Ishikawa (cell line): Measurements from ENCODE around the gene OR2C1.

ENCODE experiments used
- CEBPB ChIP-seq: IDR thresholded peaks from 2 replicates; pipeline ENCODE4 v1.6.1; 2012
- CREB1 ChIP-seq: IDR thresholded peaks from 2 replicates; pipeline ENCODE4 v1.6.1; 2012; ENCODE audit warnings: low read depth
- EGR1 ChIP-seq: IDR thresholded peaks from 2 replicates; pipeline ENCODE4 v1.6.1; 2012
- EP300 ChIP-seq: IDR thresholded peaks from 2 replicates; pipeline ENCODE4 v1.6.1; 2012; ENCODE audit warnings: borderline replicate concordance
- FOXM1 ChIP-seq: IDR thresholded peaks from 2 replicates; pipeline ENCODE4 v1.6.1; 2012; ENCODE audit warnings: low read depth, borderline replicate concordance
- NFIC ChIP-seq: IDR thresholded peaks from 2 replicates; pipeline ENCODE4 v1.6.1; 2012
- RAD21 ChIP-seq: IDR thresholded peaks from 2 replicates; pipeline ENCODE4 v1.6.1; 2012; ENCODE audit warnings: low read depth
- TAF1 ChIP-seq: IDR thresholded peaks from 2 replicates; pipeline ENCODE4 v1.6.1; 2012; ENCODE audit warnings: low read depth, mild to moderate bottlenecking
- TCF12 ChIP-seq: IDR thresholded peaks from 2 replicates; pipeline ENCODE4 v1.6.1; 2012; ENCODE audit warnings: low read depth
- TEAD4 ChIP-seq: IDR thresholded peaks from 2 replicates; pipeline ENCODE4 v1.6.1; 2012
- YY1 ChIP-seq: IDR thresholded peaks from 2 replicates; pipeline ENCODE4 v1.6.1; 2012; ENCODE audit warnings: low read depth
- ZBTB7A ChIP-seq: IDR thresholded peaks from 2 replicates; pipeline ENCODE4 v1.6.1; 2012; ENCODE audit warnings: low read depth
- TF ChIP-seq, protein P1 (sequence below): IDR thresholded peaks from 2 replicates; pipeline ENCODE4 v1.6.1; 2012
- TF ChIP-seq, protein P2 (sequence below): IDR thresholded peaks from 2 replicates; pipeline ENCODE4 v1.6.1; 2012; ENCODE audit warnings: low read depth, mild to moderate bottlenecking
- TF ChIP-seq, protein P3 (sequence below): IDR thresholded peaks from 2 replicates; pipeline ENCODE4 v1.6.1; 2012

Gene OR2C1

DNA sequence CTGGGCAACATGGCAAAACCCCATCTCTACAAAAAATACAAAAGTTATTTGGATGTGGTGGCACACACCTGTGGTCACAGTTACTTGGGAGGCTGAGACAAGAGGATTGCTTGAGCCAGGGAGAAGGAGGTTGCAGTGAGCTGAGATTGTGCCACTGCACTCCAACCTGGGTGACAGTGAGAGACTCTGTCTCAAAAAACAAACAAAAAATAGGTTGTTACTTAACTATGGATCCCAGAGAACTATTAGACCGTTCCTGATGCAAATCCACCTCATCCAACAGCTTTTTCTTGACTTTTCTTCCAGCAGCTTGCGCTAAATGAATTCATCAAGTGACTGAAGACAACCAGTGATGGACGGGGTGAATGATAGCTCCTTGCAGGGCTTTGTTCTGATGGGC is at the start of gene OR2C1:
Gene OR2C1 (plus strand): TSS at position 301 of the 400 bp plus-strand sequence. CDS start 52 bp downstream, at position 353.
- TF ChIP-seq CREB1: no peak
- TF ChIP-seq RAD21: no peak
- TF ChIP-seq TCF12: no peak
- no peak for TF ChIP-seq YY1
- TF ChIP-seq ZBTB7A: no peak
- TF ChIP-seq FOXM1: no peak
- TF ChIP-seq EP300: no peak
- TF ChIP-seq EGR1: no peak

DNA sequence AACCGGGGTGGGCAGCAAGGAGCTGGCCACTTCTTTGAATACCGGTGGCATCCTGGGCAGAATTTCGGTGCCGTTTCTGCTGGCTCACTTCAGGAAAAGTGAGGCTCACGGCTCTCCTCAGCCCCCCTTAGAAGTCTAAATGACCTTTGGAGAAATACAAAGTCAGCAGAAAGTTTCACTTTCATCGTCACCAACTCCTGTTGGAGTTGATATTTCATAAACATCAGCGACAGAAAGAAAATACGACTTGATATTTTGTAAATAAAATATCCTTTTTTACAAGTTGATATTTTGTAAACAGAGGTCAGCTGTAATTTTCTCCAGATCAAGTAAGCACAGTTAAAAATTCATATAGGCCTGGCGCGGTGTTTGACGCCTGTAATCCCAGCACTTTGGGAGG is 49.6 kb upstream of the OR2C1 start:
- TF ChIP-seq CREB1 (no peak), ZBTB7A (no peak), EGR1 (no peak), RAD21 (no peak), EP300 (no peak), TAF1 (no peak), CEBPB (no peak), TCF12 (no peak), FOXM1 (no peak)
- TF ChIP-seq, protein P1, sequence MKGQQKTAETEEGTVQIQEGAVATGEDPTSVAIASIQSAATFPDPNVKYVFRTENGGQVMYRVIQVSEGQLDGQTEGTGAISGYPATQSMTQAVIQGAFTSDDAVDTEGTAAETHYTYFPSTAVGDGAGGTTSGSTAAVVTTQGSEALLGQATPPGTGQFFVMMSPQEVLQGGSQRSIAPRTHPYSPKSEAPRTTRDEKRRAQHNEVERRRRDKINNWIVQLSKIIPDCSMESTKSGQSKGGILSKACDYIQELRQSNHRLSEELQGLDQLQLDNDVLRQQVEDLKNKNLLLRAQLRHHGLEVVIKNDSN: no peak

DNA sequence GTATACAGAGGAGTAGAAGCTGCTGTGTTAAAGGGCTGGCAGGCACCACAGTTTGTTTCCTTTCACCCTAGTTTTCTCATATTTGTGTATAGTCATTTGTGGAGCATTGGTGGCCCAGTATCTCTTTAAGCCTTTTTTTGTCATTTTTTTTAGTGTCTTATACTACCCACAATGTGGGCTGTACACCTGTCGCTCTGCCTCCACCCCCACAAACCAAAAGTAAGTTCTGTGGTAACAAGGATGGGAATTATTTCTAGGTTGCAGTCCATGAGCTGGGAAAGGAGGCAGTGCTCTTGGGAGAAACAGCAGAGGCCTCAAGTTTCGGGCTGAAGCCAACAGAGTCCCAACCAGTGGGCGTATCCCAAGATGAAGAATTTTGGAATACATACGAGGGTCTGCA is 44.2 kb upstream of the OR2C1 start:
- TF ChIP-seq, protein P2, sequence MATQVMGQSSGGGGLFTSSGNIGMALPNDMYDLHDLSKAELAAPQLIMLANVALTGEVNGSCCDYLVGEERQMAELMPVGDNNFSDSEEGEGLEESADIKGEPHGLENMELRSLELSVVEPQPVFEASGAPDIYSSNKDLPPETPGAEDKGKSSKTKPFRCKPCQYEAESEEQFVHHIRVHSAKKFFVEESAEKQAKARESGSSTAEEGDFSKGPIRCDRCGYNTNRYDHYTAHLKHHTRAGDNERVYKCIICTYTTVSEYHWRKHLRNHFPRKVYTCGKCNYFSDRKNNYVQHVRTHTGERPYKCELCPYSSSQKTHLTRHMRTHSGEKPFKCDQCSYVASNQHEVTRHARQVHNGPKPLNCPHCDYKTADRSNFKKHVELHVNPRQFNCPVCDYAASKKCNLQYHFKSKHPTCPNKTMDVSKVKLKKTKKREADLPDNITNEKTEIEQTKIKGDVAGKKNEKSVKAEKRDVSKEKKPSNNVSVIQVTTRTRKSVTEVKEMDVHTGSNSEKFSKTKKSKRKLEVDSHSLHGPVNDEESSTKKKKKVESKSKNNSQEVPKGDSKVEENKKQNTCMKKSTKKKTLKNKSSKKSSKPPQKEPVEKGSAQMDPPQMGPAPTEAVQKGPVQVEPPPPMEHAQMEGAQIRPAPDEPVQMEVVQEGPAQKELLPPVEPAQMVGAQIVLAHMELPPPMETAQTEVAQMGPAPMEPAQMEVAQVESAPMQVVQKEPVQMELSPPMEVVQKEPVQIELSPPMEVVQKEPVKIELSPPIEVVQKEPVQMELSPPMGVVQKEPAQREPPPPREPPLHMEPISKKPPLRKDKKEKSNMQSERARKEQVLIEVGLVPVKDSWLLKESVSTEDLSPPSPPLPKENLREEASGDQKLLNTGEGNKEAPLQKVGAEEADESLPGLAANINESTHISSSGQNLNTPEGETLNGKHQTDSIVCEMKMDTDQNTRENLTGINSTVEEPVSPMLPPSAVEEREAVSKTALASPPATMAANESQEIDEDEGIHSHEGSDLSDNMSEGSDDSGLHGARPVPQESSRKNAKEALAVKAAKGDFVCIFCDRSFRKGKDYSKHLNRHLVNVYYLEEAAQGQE: no peak
- TF ChIP-seq FOXM1 (no peak), NFIC (no peak), CREB1 (no peak), ZBTB7A (no peak), RAD21 (no peak), YY1 (no peak), TEAD4 (no peak), CEBPB (no peak), EGR1 (no peak)
- TF ChIP-seq, protein P3, sequence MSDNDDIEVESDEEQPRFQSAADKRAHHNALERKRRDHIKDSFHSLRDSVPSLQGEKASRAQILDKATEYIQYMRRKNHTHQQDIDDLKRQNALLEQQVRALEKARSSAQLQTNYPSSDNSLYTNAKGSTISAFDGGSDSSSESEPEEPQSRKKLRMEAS: no peak
- TF ChIP-seq, protein P1: no peak

DNA sequence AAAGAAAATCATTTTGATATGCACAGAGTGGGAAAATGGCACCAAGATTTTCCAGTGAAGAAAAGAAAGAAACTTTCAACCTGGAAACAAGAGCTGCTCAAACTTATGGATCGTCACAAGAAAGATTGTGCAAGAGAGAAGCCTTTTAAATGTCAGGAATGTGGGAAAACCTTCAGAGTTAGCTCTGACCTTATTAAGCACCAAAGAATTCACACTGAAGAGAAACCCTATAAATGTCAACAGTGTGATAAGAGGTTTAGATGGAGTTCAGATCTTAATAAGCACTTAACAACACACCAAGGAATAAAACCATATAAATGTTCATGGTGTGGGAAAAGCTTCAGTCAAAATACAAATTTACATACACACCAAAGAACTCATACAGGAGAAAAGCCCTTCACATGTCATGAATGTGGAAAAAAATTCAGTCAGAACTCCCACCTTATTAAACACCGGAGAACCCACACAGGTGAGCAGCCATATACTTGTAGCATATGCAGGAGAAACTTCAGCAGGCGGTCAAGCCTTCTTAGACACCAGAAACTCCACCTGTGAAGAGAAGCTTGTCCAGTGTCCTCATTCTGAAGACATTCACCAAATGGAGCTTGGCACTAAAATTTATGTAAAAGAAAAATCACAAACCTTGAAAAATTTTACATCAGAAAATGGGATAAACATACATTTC is 38.2 kb upstream of the OR2C1 start:
- TF ChIP-seq, protein P1: peak; percentile 45; the same call in 1 of the 2 replicates
- peak; percentile 77; the same call in 1 of the 2 replicates for TF ChIP-seq TCF12
- TF ChIP-seq TEAD4: peak; percentile 63
- no peak for TF ChIP-seq YY1
- no peak for TF ChIP-seq EGR1

DNA sequence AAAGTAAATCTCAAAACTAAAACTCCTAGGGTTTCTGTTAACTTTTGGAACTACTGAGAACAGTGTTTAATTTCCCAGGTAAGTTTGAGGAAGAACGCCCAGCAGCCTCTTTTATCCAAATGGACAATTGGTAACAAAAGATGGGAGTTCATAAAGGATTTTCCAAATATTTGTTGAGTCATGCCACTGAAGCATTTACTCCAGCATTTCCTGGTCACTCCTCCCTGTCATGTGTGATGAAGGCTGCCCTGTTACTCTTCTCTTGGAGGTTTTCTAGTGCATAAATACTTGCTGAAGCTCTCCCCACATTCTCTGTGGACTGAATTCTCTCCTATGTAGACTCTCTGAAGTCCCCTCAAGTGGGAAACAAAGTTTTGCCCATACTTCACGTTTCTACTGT is 33.9 kb upstream of the OR2C1 start:
- TF ChIP-seq TAF1: no peak
- TF ChIP-seq, protein P3: no peak
- TF ChIP-seq CEBPB: no peak
- no peak for TF ChIP-seq CREB1
- no peak for TF ChIP-seq YY1
- TF ChIP-seq EGR1: no peak
- TF ChIP-seq RAD21: no peak
- TF ChIP-seq TEAD4: no peak
- no peak for TF ChIP-seq ZBTB7A

DNA sequence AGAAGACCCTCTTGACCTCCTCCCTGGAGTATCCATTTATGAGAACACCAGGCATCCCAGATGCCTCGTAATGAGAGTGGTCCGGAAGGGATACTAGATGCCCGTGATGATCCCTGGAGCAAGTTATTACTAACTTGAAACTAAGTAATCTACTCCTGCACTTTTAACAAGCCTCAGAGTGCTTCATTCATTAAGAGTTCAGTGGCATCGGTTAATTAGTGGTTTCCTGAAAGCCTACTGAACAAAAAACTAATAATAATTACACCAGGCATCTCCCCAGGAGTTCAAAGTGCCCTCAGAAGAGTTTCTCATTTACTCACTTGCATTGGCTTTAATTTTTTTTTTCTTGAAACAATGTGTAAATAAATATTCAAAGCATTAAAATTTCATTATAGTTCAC is 28.2 kb upstream of the OR2C1 start:
- no peak for TF ChIP-seq EGR1
- TF ChIP-seq RAD21: no peak
- TF ChIP-seq YY1: no peak
- TF ChIP-seq, protein P2: no peak
- TF ChIP-seq, protein P1: no peak
- TF ChIP-seq NFIC: no peak
- TF ChIP-seq ZBTB7A: no peak
- TF ChIP-seq EP300: no peak
- TF ChIP-seq CEBPB: no peak
